Tongue (tissue), 2 donors: Measurements from ENCODE around the gene TAF1C. TPM values are rescaled to one million over a fixed set of nuclear protein-coding genes. Genes with fewer than 3 reads are reported as not detected.
"Not testable (repeated sequence)": the region's sequence is repeated elsewhere in the genome, so short reads cannot be mapped to it uniquely, and the experiment has no call there.

Experiments
- DNase-seq: peaks from one replicate; pipeline ENCODE4 v3.0.0-alpha.2; 2015
- total RNA-seq: library from RNA; depleted of rRNA; stranded (reverse); fragments of >200 nt; gene quantifications from one replicate; pipeline ENCODE4 v1.2.3, GENCODE V29; 2014

TAF1C gene
- total RNA-seq = 39.4 TPM

- DNase-seq = peak; percentile 98
Measured at GRCh38 chr16:84186685-84187437, at the start of gene TAF1C. TSS of gene TAF1C (minus strand) at chr16:84187057. CDS start at chr16:84184988, 2,069 bp downstream.

GRCh38 chr16:84234321-84235241 lies 47.7 kb upstream of the TAF1C start:
- DNase-seq = peak; percentile 25

GRCh38 chr16:84233748-84234147 lies 46.9 kb upstream of the TAF1C start:
- no peak for DNase-seq

- no peak for DNase-seq
Measured at GRCh38 chr16:84232969-84233368, 46.1 kb upstream of the TAF1C start.

GRCh38 chr16:84232060-84232459 lies 45.2 kb upstream of the TAF1C start:
- no peak for DNase-seq

- DNase-seq = peak; percentile 64
Measured at GRCh38 chr16:84229471-84229870, 42.6 kb upstream of the TAF1C start.

- peak; percentile 72 for DNase-seq
Measured at GRCh38 chr16:84228256-84228838, 41.5 kb upstream of the TAF1C start.

- no peak for DNase-seq
Measured at GRCh38 chr16:84227548-84227947, 40.7 kb upstream of the TAF1C start.

GRCh38 chr16:84226026-84226425 lies 39.2 kb upstream of the TAF1C start:
- DNase-seq = no peak

GRCh38 chr16:84225571-84225970 lies 38.7 kb upstream of the TAF1C start:
- no peak for DNase-seq

GRCh38 chr16:84225126-84225525 lies 38.3 kb upstream of the TAF1C start:
- no peak for DNase-seq

GRCh38 chr16:84224554-84224953 lies 37.7 kb upstream of the TAF1C start:
- no peak for DNase-seq

- DNase-seq = no peak
Measured at GRCh38 chr16:84223456-84223855, 36.6 kb upstream of the TAF1C start.

- DNase-seq = no peak
Measured at GRCh38 chr16:84220851-84221250, 34.0 kb upstream of the TAF1C start.

GRCh38 chr16:84218956-84219355 lies 32.1 kb upstream of the TAF1C start:
- DNase-seq = no peak

- no peak for DNase-seq
Measured at GRCh38 chr16:84218176-84218823, 31.4 kb upstream of the TAF1C start.

GRCh38 chr16:84216144-84216543 lies 29.3 kb upstream of the TAF1C start:
- DNase-seq = not testable (repeated sequence)

GRCh38 chr16:84215531-84215930 lies 28.7 kb upstream of the TAF1C start:
- no peak for DNase-seq

- no peak for DNase-seq
Measured at GRCh38 chr16:84214451-84215066, 27.7 kb upstream of the TAF1C start.

GRCh38 chr16:84212631-84213030 lies 25.8 kb upstream of the TAF1C start:
- no peak for DNase-seq

- DNase-seq = no peak
Measured at GRCh38 chr16:84212154-84212553, 25.3 kb upstream of the TAF1C start.

GRCh38 chr16:84209989-84210388 lies 23.1 kb upstream of the TAF1C start:
- DNase-seq = no peak
